Right hindlimb (tissue), 1 donor: ENCODE results near the gene RERE.
"Not testable (repeated sequence)": the region's sequence is repeated elsewhere in the genome, so short reads cannot be mapped to it uniquely, and the experiment has no call there.

Experiments used
- DNase-seq: peaks from one replicate; pipeline ENCODE4 v3.0.0-alpha.2; 2018

The RERE gene

GRCh38 chr1:8533907-8534306 is 283.5 kb downstream of the RERE start:
- DNase-seq, result no peak

- no peak for DNase-seq
Observed at GRCh38 chr1:8533124-8533523, 284.3 kb downstream of the RERE start.

- DNase-seq, result no peak
Observed at GRCh38 chr1:8529901-8530300, 287.5 kb downstream of the RERE start.

GRCh38 chr1:8527941-8528340 is 289.5 kb downstream of the RERE start:
- no peak for DNase-seq

- DNase-seq, result peak; percentile 96
Observed at GRCh38 chr1:8525558-8526275, 291.7 kb downstream of the RERE start.

GRCh38 chr1:8525216-8525557 is 292.3 kb downstream of the RERE start:
- DNase-seq, result peak; percentile 64

- DNase-seq, result no peak
Observed at GRCh38 chr1:8524627-8525157, 292.7 kb downstream of the RERE start.

GRCh38 chr1:8523666-8524206 is 293.7 kb downstream of the RERE start:
- no peak for DNase-seq

- DNase-seq, result no peak
Observed at GRCh38 chr1:8520483-8520966, 296.9 kb downstream of the RERE start.

- no peak for DNase-seq
Observed at GRCh38 chr1:8519167-8519566, 298.3 kb downstream of the RERE start.

- DNase-seq, result no peak
Observed at GRCh38 chr1:8518490-8518801, 299.0 kb downstream of the RERE start.

- no peak for DNase-seq
Observed at GRCh38 chr1:8517661-8518489, 299.6 kb downstream of the RERE start.

- DNase-seq, result no peak
Observed at GRCh38 chr1:8516793-8517556, 300.5 kb downstream of the RERE start.

- no peak for DNase-seq
Observed at GRCh38 chr1:8516278-8516777, 301.1 kb downstream of the RERE start.

- DNase-seq, result no peak
Observed at GRCh38 chr1:8512504-8512903, 304.9 kb downstream of the RERE start.

GRCh38 chr1:8510041-8510823 is 307.2 kb downstream of the RERE start:
- peak; percentile 64 for DNase-seq

GRCh38 chr1:8509579-8509978 is 307.9 kb downstream of the RERE start:
- no peak for DNase-seq

GRCh38 chr1:8506995-8507615 is 310.3 kb downstream of the RERE start:
- DNase-seq, result no peak

GRCh38 chr1:8506456-8506855 is 311.0 kb downstream of the RERE start:
- no peak for DNase-seq

GRCh38 chr1:8503842-8504241 is 313.6 kb downstream of the RERE start:
- no peak for DNase-seq

- not testable (repeated sequence) for DNase-seq
Observed at GRCh38 chr1:8502949-8503348, 314.5 kb downstream of the RERE start.
